ENCODE data around the gene ZNF407. TPM values are rescaled to one million over a fixed set of nuclear protein-coding genes. Genes with fewer than 3 reads are reported as not detected.

ZNF407 gene
- total and polyA plus RNA-seq, 10 donors, result 2.0 to 41.0 (median 26.3) TPM

GRCh38 chr18:74725690-74726089 lies 128.0 kb downstream of the ZNF407 start:
- TF ChIP-seq POLR2AphosphoS5 (IDR thresholded peaks at IDR 0.05) (no peak), POLR2A (IDR thresholded peaks at IDR 0.05) (no peak), CTCF (IDR thresholded peaks at IDR 0.05 in 8 of 11, conservative IDR thresholded peaks at IDR 0.05 in 3 of 11) (no peak)
- peaks cover 0 to 25% (median 0%) of the 10 kb centered on the region in 6 donors for H3K36me3 ChIP-seq
- WGBS, 5 donors, result 93 to 96% (median 93%) methylated on average over 3 of the region's 3 CpGs

GRCh38 chr18:74728586-74728985 lies 130.9 kb downstream of the ZNF407 start:
- 89 to 95% (median 90%) methylated on average over 5 of the region's 5 CpGs for WGBS, 5 donors

More at GRCh38 chr18:74725690-74726089, 128.0 kb downstream of the ZNF407 start:
- no peaks in the 10 kb centered on the region for H3K9me3 ChIP-seq
- no peaks in the 10 kb centered on the region for H3K27me3 ChIP-seq (replicated peaks in 1 of 7)
- peaks cover 0 to 19% (median 7%) of the 10 kb centered on the region in 6 donors for H3K4me1 ChIP-seq
- no peak overlapping the region for H3K4me3 ChIP-seq
- H3K27ac ChIP-seq, result no peak overlapping the region
- no peak for DNase-seq
- intact Hi-C loops (cut with DNase I; ENCODE audit: low total_unique reads), result no loop called here

GRCh38 chr18:74731097-74731496 lies 133.4 kb downstream of the ZNF407 start:
- Histone ChIP-seq H3K27ac (no peak overlapping the region), H3K9me3 (no peaks in the 10 kb centered on the region), H3K27me3 (replicated peaks in 1 of 7) (no peaks in the 10 kb centered on the region), H3K4me3 (no peak overlapping the region), H3K4me1 (no peaks in the 10 kb centered on the region), H3K36me3 (peaks cover 0 to 25% (median 0%) of the 10 kb centered on the region in 6 donors)
- 95 to 98% (median 98%) methylated on average over 5 of the region's 5 CpGs for WGBS, 5 donors
- intact Hi-C loops (cut with DNase I; ENCODE audit: low total_unique reads), result no loop called here
- TF ChIP-seq CTCF (IDR thresholded peaks at IDR 0.05 in 8 of 11, conservative IDR thresholded peaks at IDR 0.05 in 3 of 11) (no peak), POLR2AphosphoS5 (IDR thresholded peaks at IDR 0.05) (no peak), POLR2A (IDR thresholded peaks at IDR 0.05) (no peak)
- DNase-seq, result no peak

More at GRCh38 chr18:74728586-74728985, 130.9 kb downstream of the ZNF407 start:
- intact Hi-C loops (cut with DNase I; ENCODE audit: low total_unique reads), result no loop called here
- no peaks in the 10 kb centered on the region for H3K27me3 ChIP-seq (replicated peaks in 1 of 7)
- no peaks in the 10 kb centered on the region for H3K9me3 ChIP-seq
- peaks cover 0 to 25% (median 0%) of the 10 kb centered on the region in 6 donors for H3K36me3 ChIP-seq
- H3K4me1 ChIP-seq, result no peaks in the 10 kb centered on the region
- DNase-seq, result no peak
- TF ChIP-seq CTCF (IDR thresholded peaks at IDR 0.05 in 8 of 11, conservative IDR thresholded peaks at IDR 0.05 in 3 of 11) (no peak), POLR2A (IDR thresholded peaks at IDR 0.05) (no peak), POLR2AphosphoS5 (IDR thresholded peaks at IDR 0.05) (no peak)
- H3K4me3 ChIP-seq, result no peak overlapping the region
- no peak overlapping the region for H3K27ac ChIP-seq

DNA sequence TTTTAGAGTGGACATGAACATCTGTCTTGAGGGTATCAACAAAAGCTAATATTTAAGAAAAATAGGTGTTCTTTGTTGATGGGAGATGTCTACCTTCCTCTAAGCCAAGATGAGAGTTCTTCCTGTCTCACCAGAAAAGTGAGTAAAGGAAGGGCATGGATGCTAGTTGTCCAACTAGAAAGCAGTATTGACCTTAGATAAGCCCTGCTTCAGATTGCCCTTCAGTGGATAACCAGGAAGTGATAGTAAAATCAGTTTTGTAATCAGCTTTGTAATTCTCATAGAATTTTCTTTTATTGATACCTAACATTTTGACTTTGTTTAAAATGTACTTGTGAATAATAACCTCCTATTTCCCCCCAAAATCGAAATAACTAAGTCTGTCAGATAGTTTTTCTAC lies 134.7 kb downstream of the ZNF407 start:
- Histone ChIP-seq H3K27me3 (replicated peaks in 1 of 7) (no peaks in the 10 kb centered on the region), H3K4me1 (no peaks in the 10 kb centered on the region), H3K9me3 (no peaks in the 10 kb centered on the region), H3K27ac (no peak overlapping the region), H3K36me3 (peaks cover 0 to 25% (median 0%) of the 10 kb centered on the region in 6 donors), H3K4me3 (no peak overlapping the region)
- TF ChIP-seq CTCF (IDR thresholded peaks at IDR 0.05 in 8 of 11, conservative IDR thresholded peaks at IDR 0.05 in 3 of 11) (no peak), POLR2AphosphoS5 (IDR thresholded peaks at IDR 0.05) (no peak), POLR2A (IDR thresholded peaks at IDR 0.05) (no peak)
- intact Hi-C loops (cut with DNase I; ENCODE audit: low total_unique reads), result no loop called here
- 90 to 96% (median 93%) methylated on average over 1 of the region's 1 CpG for WGBS, 5 donors
- no peak for DNase-seq
